ENCODE data around the gene GOSR1.

Gene GOSR1

GRCh38 chr17:30576326-30576861, 99.2 kb downstream of the GOSR1 start:
- no peaks in the 10 kb centered on the region for H4K20me1 ChIP-seq (ENCODE audit: insufficient read depth, low read length)
- H3F3A ChIP-seq (ENCODE audit: insufficient read depth, low read length) = no peaks in the 10 kb centered on the region
- no peaks in the 10 kb centered on the region for H3K36me3 ChIP-seq (replicated peaks; ENCODE audit: insufficient read depth, low read length)
- H3K9me2 ChIP-seq (replicated peaks; ENCODE audit: insufficient read depth, low read length) = no peaks in the 10 kb centered on the region
- no peak overlapping the region for H2AFZ ChIP-seq (ENCODE audit: low read length)
- H3K9me3 ChIP-seq (replicated peaks; ENCODE audit: insufficient read depth, low read length) = no peaks in the 10 kb centered on the region
- H3K9ac ChIP-seq (ENCODE audit: low read length) = no peak overlapping the region
- H3K4me1 ChIP-seq (ENCODE audit: low read length) = no peaks in the 10 kb centered on the region
- H3K4me3 ChIP-seq (ENCODE audit: low read length) = no peak overlapping the region
- DNase-seq = no peak
- no peaks in the 10 kb centered on the region for H3K27me3 ChIP-seq (replicated peaks; ENCODE audit: insufficient read depth, low read length)
- H3K79me2 ChIP-seq (ENCODE audit: low read length) = no peaks in the 10 kb centered on the region
- H3K4me2 ChIP-seq (ENCODE audit: low read depth, low read length) = no peak overlapping the region
- TF ChIP-seq EZH2 (optimal IDR thresholded peaks at IDR 0.05; ENCODE audit: low read depth, low read length) = no peak
- TF ChIP-seq, protein P1, sequence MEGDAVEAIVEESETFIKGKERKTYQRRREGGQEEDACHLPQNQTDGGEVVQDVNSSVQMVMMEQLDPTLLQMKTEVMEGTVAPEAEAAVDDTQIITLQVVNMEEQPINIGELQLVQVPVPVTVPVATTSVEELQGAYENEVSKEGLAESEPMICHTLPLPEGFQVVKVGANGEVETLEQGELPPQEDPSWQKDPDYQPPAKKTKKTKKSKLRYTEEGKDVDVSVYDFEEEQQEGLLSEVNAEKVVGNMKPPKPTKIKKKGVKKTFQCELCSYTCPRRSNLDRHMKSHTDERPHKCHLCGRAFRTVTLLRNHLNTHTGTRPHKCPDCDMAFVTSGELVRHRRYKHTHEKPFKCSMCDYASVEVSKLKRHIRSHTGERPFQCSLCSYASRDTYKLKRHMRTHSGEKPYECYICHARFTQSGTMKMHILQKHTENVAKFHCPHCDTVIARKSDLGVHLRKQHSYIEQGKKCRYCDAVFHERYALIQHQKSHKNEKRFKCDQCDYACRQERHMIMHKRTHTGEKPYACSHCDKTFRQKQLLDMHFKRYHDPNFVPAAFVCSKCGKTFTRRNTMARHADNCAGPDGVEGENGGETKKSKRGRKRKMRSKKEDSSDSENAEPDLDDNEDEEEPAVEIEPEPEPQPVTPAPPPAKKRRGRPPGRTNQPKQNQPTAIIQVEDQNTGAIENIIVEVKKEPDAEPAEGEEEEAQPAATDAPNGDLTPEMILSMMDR (IDR thresholded peaks at IDR 0.05; ENCODE audit: low read length) = no peak
- TF ChIP-seq EZH2phosphoT487 (IDR thresholded peaks at IDR 0.05; ENCODE audit: low read length) = no peak
- no peak overlapping the region for H3K27ac ChIP-seq (ENCODE audit: low read length)
